ENCODE results near the gene HIF1AN.
A peak's percentile ranks its signal among the peaks of the same experiment; 100 is the strongest.

The HIF1AN gene

GRCh38 chr10:100508691-100509150 lies 27.0 kb upstream of the HIF1AN start:
- Mint-ChIP-seq H3K27me3 (no peaks in the 10 kb centered on the region), H3K4me3 (peak overlapping the region; percentile 36), H3K36me3 (ENCODE audit: insufficient read depth) (peaks cover 13% of the 10 kb centered on the region), H3K27ac (ENCODE audit: low read depth) (no peak overlapping the region), H3K9me3 (no peaks in the 10 kb centered on the region), H3K4me1 (peaks cover 53% of the 10 kb centered on the region)
- peak; percentile 45 for ATAC-seq (replicated peaks; ENCODE audit: extremely low read depth, poor library complexity, severe bottlenecking)
- DNase-seq (ENCODE audit: low spot score in 2 of 2), result peak in 1 of 2 donors; percentile 38

- Mint-ChIP-seq H3K27ac (ENCODE audit: low read depth) (no peak overlapping the region), H3K4me1 (peaks cover 53% of the 10 kb centered on the region), H3K27me3 (no peaks in the 10 kb centered on the region), H3K9me3 (no peaks in the 10 kb centered on the region), H3K4me3 (peak overlapping the region; percentile 36), H3K36me3 (ENCODE audit: insufficient read depth) (peaks cover 10% of the 10 kb centered on the region)
- ATAC-seq (replicated peaks; ENCODE audit: extremely low read depth, poor library complexity, severe bottlenecking) (peak; percentile 11), DNase-seq (ENCODE audit: low spot score in 2 of 2) (no peak)
These were observed 26.4 kb upstream of the HIF1AN start for GRCh38 chr10:100509241-100509840.

- ATAC-seq (replicated peaks; ENCODE audit: extremely low read depth, poor library complexity, severe bottlenecking) (peak; percentile 96), DNase-seq (ENCODE audit: low spot score in 2 of 2) (peak; percentile 37 to 65)
- H3K36me3 Mint-ChIP-seq (ENCODE audit: insufficient read depth), result peaks cover 7% of the 10 kb centered on the region
- H3K4me1 Mint-ChIP-seq, result peaks cover 53% of the 10 kb centered on the region
- H3K27ac Mint-ChIP-seq (ENCODE audit: low read depth), result peak overlapping the region; percentile 22
- peak overlapping the region; percentile 49 for H3K4me3 Mint-ChIP-seq
- no peaks in the 10 kb centered on the region for H3K27me3 Mint-ChIP-seq
- no peaks in the 10 kb centered on the region for H3K9me3 Mint-ChIP-seq
These were observed 25.0 kb upstream of the HIF1AN start for GRCh38 chr10:100510533-100511308.

GRCh38 chr10:100515612-100516011 lies 20.1 kb upstream of the HIF1AN start:
- no peak for ATAC-seq (replicated peaks; ENCODE audit: extremely low read depth, poor library complexity, severe bottlenecking)
- Mint-ChIP-seq H3K27me3 (no peaks in the 10 kb centered on the region), H3K27ac (ENCODE audit: low read depth) (no peak overlapping the region), H3K9me3 (no peaks in the 10 kb centered on the region), H3K4me1 (peaks cover 29% of the 10 kb centered on the region), H3K4me3 (no peak overlapping the region), H3K36me3 (ENCODE audit: insufficient read depth) (peaks cover 6% of the 10 kb centered on the region)
- no peak for DNase-seq (ENCODE audit: low spot score in 2 of 2)

- ATAC-seq (replicated peaks; ENCODE audit: extremely low read depth, poor library complexity, severe bottlenecking) (no peak), DNase-seq (ENCODE audit: low spot score in 2 of 2) (no peak)
- no peaks in the 10 kb centered on the region for H3K9me3 Mint-ChIP-seq
These were observed 18.9 kb upstream of the HIF1AN start for GRCh38 chr10:100516847-100517246.

GRCh38 chr10:100518761-100519241 lies 16.9 kb upstream of the HIF1AN start:
- Mint-ChIP-seq H3K27me3 (no peaks in the 10 kb centered on the region), H3K36me3 (ENCODE audit: insufficient read depth) (peaks cover 8% of the 10 kb centered on the region), H3K27ac (ENCODE audit: low read depth) (no peak overlapping the region), H3K4me3 (no peak overlapping the region), H3K4me1 (peaks cover 5% of the 10 kb centered on the region), H3K9me3 (no peaks in the 10 kb centered on the region)
- no peak for ATAC-seq (replicated peaks; ENCODE audit: extremely low read depth, poor library complexity, severe bottlenecking)
- DNase-seq (ENCODE audit: low spot score in 2 of 2), result peak; percentile 35 to 38

More at GRCh38 chr10:100516847-100517246, 18.9 kb upstream of the HIF1AN start:
- Mint-ChIP-seq H3K27ac (ENCODE audit: low read depth) (no peak overlapping the region), H3K27me3 (no peaks in the 10 kb centered on the region), H3K4me1 (peaks cover 17% of the 10 kb centered on the region), H3K36me3 (ENCODE audit: insufficient read depth) (peaks cover 6% of the 10 kb centered on the region), H3K4me3 (no peak overlapping the region)

GRCh38 chr10:100519311-100520051 lies 16.3 kb upstream of the HIF1AN start, which contains the start of gene SEC31B:
Gene SEC31B (minus strand): TSS chr10:100519861. CDS start chr10:100516952, 2,909 bp downstream.
- DNase-seq (ENCODE audit: low spot score in 2 of 2) (no peak), ATAC-seq (replicated peaks; ENCODE audit: extremely low read depth, poor library complexity, severe bottlenecking) (no peak)
- Mint-ChIP-seq H3K36me3 (ENCODE audit: insufficient read depth) (peaks cover 9% of the 10 kb centered on the region), H3K4me3 (no peak within 1 kb of the TSS), H3K4me1 (peaks cover 6% of the 10 kb centered on the region), H3K27me3 (no peaks in the 10 kb centered on the region), H3K9me3 (no peaks in the 10 kb centered on the region), H3K27ac (ENCODE audit: low read depth) (no peak within 1 kb of the TSS)

GRCh38 chr10:100520811-100521210 lies 14.9 kb upstream of the HIF1AN start:
- ATAC-seq (replicated peaks; ENCODE audit: extremely low read depth, poor library complexity, severe bottlenecking) (no peak), DNase-seq (ENCODE audit: low spot score in 2 of 2) (no peak)
- Mint-ChIP-seq H3K27ac (ENCODE audit: low read depth) (no peak overlapping the region), H3K27me3 (no peaks in the 10 kb centered on the region), H3K4me3 (no peak overlapping the region), H3K36me3 (ENCODE audit: insufficient read depth) (peaks cover 19% of the 10 kb centered on the region), H3K9me3 (no peaks in the 10 kb centered on the region), H3K4me1 (peaks cover 10% of the 10 kb centered on the region)

- peaks cover 20% of the 10 kb centered on the region for H3K4me1 Mint-ChIP-seq
- no peak overlapping the region for H3K27ac Mint-ChIP-seq (ENCODE audit: low read depth)
- H3K27me3 Mint-ChIP-seq, result no peaks in the 10 kb centered on the region
- no peak for ATAC-seq (replicated peaks; ENCODE audit: extremely low read depth, poor library complexity, severe bottlenecking)
- H3K9me3 Mint-ChIP-seq, result no peaks in the 10 kb centered on the region
- DNase-seq (ENCODE audit: low spot score in 2 of 2), result no peak
- no peak overlapping the region for H3K4me3 Mint-ChIP-seq
- peaks cover 25% of the 10 kb centered on the region for H3K36me3 Mint-ChIP-seq (ENCODE audit: insufficient read depth)
These were observed 13.5 kb upstream of the HIF1AN start for GRCh38 chr10:100522107-100522801.

- peaks cover 21% of the 10 kb centered on the region for H3K4me1 Mint-ChIP-seq
- H3K4me3 Mint-ChIP-seq, result no peak overlapping the region
- no peaks in the 10 kb centered on the region for H3K27me3 Mint-ChIP-seq
- H3K27ac Mint-ChIP-seq (ENCODE audit: low read depth), result no peak overlapping the region
- ATAC-seq (replicated peaks; ENCODE audit: extremely low read depth, poor library complexity, severe bottlenecking), result no peak
- H3K9me3 Mint-ChIP-seq, result no peaks in the 10 kb centered on the region
- H3K36me3 Mint-ChIP-seq (ENCODE audit: insufficient read depth), result peaks cover 25% of the 10 kb centered on the region
- DNase-seq (ENCODE audit: low spot score in 2 of 2), result no peak
These were observed 12.8 kb upstream of the HIF1AN start for GRCh38 chr10:100522945-100523344.

GRCh38 chr10:100524206-100524605 lies 11.5 kb upstream of the HIF1AN start:
- ATAC-seq (replicated peaks; ENCODE audit: extremely low read depth, poor library complexity, severe bottlenecking), result no peak
- H3K4me3 Mint-ChIP-seq, result no peak overlapping the region
- DNase-seq (ENCODE audit: low spot score in 2 of 2), result no peak

GRCh38 chr10:100524638-100525037 lies 11.1 kb upstream of the HIF1AN start:
- ATAC-seq (replicated peaks; ENCODE audit: extremely low read depth, poor library complexity, severe bottlenecking), result no peak

More at GRCh38 chr10:100524206-100524605, 11.5 kb upstream of the HIF1AN start:
- H3K27ac Mint-ChIP-seq (ENCODE audit: low read depth), result peak overlapping the region; percentile 57
- H3K9me3 Mint-ChIP-seq, result no peaks in the 10 kb centered on the region
- H3K4me1 Mint-ChIP-seq, result peaks cover 26% of the 10 kb centered on the region
- H3K36me3 Mint-ChIP-seq (ENCODE audit: insufficient read depth), result peaks cover 30% of the 10 kb centered on the region
- no peaks in the 10 kb centered on the region for H3K27me3 Mint-ChIP-seq

More at GRCh38 chr10:100524638-100525037, 11.1 kb upstream of the HIF1AN start:
- DNase-seq (ENCODE audit: low spot score in 2 of 2), result no peak
- peaks cover 34% of the 10 kb centered on the region for H3K36me3 Mint-ChIP-seq (ENCODE audit: insufficient read depth)
- H3K4me3 Mint-ChIP-seq, result no peak overlapping the region
- peaks cover 26% of the 10 kb centered on the region for H3K4me1 Mint-ChIP-seq
- H3K27me3 Mint-ChIP-seq, result no peaks in the 10 kb centered on the region
- peak overlapping the region; percentile 54 for H3K27ac Mint-ChIP-seq (ENCODE audit: low read depth)
- no peaks in the 10 kb centered on the region for H3K9me3 Mint-ChIP-seq
